Panc1 (cell line): ENCODE measurements around the gene NDUFAF5.

Source experiments
- CTCF ChIP-seq: fragments of 450-650 bp; IDR thresholded peaks from 2 replicates; pipeline ENCODE4 v1.5.1; 2017; ENCODE audit warnings: mild to moderate bottlenecking
- SIN3A ChIP-seq: IDR thresholded peaks from 2 replicates; pipeline ENCODE4 v1.6.1; 2012; ENCODE audit warnings: low read depth, mild to moderate bottlenecking, low read length, moderate library complexity, borderline replicate concordance; ENCODE audit not compliant: insufficient read depth

- TF ChIP-seq SIN3A (no peak), CTCF (no peak)
Observed at GRCh38 chr20:13770141-13770540, 14.7 kb upstream of the NDUFAF5 start.
